Cerebellar cortex (tissue), 1 donor: ENCODE data around the gene RBP3.

ENCODE experiments used
- DNase-seq: peaks from one replicate; pipeline ENCODE4 v3.0.0-alpha.2; 2015; ENCODE audit warnings: low spot score

Gene RBP3

DNA sequence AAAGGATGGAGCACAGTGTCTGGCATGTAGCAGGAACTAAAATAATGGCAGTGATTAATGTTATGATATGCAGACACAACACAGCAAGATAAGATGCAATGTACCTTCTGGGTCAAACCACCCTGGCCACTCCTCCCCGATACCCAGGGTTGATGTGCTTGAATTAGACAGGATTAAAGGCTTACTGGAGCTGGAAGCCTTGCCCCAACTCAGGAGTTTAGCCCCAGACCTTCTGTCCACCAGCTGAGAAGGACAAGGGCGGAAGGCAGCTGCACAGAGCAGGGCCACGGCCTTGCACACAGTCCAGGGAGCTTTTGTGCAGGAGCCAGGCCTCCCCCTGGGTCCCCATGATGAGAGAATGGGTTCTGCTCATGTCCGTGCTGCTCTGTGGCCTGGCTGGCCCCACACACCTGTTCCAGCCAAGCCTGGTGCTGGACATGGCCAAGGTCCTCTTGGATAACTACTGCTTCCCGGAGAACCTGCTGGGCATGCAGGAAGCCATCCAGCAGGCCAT, at the start of gene RBP3:
Gene RBP3 (plus strand): TSS at position 226 of the 514 bp plus-strand sequence. CDS start 122 bp downstream, at position 348.
- peak; percentile 76 for DNase-seq

GRCh38 chr10:47298715-47299114, 49.4 kb upstream of the RBP3 start:
- peak; percentile 9 for DNase-seq

DNA sequence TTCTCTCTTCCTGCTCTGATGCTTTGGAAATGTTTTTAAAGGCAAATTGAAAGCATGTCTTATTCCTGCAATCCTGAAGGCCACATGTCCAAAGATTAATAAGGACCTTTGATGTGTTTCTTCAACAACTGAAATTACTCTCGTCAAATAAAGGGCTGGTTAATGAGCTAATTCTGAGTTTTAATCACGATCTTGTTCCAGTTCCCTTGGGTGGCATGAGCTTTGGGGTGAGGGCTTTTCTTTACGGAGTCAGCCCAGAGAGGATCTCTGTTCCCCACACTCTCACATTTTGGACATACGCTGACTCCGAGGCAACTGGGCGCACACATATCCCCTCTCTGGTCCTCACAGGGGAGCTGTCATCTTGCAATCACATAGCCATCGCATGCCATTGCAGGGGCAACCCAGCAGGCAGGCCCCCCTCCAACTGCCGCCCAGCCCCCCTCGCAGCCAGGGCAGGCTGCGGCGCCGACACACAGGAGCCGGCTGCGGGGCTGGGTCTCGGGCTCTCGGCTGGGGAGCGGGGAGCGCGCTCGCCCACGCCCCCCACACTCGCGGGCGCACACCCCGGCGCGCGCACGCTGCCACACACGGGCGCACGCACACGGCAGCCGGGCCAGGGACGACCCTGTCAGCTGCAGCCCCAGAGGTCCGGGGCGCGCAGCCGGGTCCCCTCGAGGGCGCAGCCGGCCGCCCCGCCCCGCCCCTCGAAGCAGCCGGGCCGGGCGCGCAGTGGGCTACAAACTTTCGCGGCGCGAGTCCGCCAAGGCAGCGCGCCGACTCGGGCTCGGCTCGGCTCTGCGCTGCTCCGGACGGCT, 48.3 kb upstream of the RBP3 start, which contains the start of gene GDF10:
Gene GDF10 (plus strand): TSS at position 587 of the 818 bp plus-strand sequence. CDS start 455 bp downstream, outside the sequence.
- DNase-seq = no peak

GRCh38 chr10:47300429-47300931, 47.7 kb upstream of the RBP3 start:
- DNase-seq = no peak

- no peak for DNase-seq
These were observed 46.3 kb upstream of the RBP3 start for GRCh38 chr10:47301833-47302232.

DNA sequence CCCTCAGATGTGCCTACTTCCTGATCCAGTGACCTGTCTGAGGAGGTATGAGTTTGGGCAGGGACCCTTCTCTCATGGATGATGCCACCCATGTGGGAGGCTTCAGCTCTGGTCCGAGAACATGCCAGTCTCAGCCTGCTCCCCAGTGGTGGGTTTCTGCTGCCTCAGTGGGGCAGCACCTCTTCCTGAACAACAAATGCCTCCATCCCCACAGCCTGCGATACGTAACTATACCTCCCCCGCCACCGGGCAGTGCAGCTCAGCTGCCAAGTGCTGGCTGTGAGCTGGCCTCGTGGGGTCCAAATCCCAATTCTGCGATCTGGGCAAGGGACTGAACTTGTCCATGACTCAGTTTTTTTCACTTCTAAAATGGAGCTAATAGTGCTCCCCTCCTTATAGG, 45.1 kb upstream of the RBP3 start:
- DNase-seq = no peak

DNA sequence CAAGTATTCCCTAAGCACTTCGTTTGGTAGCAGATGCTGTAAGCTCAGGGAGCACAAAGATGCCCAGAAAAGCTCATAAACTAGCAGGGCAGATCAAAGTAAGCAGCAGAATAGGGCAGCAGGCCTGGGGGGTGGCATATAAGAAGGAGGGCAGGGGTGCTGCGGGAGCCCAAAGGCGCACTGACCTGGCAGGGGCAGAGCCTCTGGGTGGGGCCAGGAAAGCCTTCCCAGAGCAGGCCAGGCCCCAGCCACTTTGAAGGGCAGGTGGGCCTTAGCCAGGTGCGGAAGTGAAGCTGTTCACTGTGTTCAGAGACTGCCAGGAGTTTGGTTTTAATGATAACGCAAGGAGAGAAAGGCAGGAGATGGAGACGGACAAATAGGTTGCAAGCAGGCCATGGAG, 44.3 kb upstream of the RBP3 start:
- DNase-seq = no peak

- no peak for DNase-seq
These were observed 42.6 kb upstream of the RBP3 start for GRCh38 chr10:47305566-47305965.

- no peak for DNase-seq
These were observed 41.6 kb upstream of the RBP3 start for GRCh38 chr10:47306387-47307210.

DNA sequence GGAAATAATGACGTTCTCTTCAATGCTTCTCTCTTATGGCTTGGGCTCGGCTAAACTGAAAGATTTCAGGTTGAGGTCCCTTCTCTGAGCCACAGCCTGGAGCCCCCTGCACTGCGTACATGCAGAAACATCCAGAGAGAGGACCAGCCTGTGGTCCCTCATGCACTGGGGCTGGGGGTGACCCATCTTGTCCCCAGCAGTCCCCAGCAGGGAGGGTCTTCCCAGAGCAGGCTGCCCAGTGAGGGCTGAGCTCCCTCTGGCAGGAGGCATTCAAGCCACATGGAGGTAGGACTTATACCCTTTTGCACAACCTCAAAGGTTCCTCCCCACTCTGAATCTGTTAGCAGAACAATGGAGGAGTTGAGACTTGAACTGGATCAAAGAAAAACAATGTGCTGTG, 40.8 kb upstream of the RBP3 start:
- no peak for DNase-seq

DNA sequence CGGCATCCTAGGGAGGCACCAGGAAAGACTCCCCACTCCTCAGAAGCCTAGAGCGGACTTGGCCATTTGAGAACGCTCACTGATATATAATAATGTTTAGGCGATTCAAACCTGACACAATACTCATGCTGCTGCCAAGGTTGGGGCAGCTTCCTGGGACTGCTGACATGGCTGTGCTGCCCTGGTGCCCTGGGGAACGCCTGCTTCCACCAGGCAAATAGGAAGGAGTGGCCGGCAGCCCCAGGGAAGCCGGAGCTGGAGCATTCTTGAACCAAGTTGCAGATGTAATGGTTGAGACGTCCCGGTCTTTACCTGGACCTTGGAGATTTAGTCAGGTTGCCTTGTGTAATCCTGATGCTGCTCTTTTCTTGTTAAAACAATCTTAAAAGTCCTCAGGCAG, 39.4 kb upstream of the RBP3 start:
- no peak for DNase-seq

GRCh38 chr10:47309408-47310089, 38.6 kb upstream of the RBP3 start:
- no peak for DNase-seq

DNA sequence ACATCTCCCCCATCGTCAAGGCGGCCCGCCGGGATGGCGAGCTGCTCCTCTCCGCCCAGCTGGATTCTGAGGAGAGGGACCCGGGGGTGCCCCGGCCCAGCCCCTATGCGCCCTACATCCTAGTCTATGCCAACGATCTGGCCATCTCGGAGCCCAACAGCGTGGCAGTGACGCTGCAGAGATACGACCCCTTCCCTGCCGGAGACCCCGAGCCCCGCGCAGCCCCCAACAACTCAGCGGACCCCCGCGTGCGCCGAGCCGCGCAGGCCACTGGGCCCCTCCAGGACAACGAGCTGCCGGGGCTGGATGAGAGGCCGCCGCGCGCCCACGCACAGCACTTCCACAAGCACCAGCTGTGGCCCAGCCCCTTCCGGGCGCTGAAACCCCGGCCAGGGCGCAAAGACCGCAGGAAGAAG, 38.1 kb upstream of the RBP3 start:
- no peak for DNase-seq

DNA sequence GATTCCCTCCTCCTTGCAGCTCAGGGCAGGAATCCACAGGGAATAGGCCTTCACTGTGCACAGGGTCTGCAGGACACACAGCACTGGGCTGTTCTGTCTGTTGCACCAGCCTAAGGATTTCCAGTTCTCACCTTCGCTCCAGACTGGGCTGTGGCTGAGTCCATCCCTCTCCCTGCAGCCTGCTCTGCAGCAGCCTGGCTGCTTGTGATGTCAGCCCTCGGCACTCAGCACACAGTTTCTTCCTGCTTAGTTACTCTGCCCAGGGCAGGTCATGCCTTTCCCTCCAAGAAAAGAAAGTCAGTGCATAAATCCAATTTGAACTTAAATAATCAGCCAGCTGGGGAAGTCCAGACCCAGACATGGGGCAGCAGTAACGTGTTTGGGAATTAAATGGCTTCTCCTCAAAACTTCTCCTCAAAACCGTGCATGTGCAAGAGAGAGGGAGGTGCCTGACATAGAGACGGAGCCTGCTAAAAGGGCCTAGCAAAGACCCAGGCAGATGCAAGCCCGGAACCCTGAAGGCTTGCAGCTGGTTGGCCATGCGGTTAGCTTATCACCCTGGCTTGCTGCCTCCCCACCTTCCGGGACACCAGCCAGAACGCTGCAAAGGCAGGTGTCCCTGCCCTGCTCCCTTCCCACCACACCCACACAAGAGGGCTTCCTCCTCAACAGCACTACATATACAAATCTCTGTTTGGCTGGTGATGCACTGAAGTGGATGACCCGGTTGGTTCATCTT, 36.8 kb upstream of the RBP3 start:
- no peak for DNase-seq

DNA sequence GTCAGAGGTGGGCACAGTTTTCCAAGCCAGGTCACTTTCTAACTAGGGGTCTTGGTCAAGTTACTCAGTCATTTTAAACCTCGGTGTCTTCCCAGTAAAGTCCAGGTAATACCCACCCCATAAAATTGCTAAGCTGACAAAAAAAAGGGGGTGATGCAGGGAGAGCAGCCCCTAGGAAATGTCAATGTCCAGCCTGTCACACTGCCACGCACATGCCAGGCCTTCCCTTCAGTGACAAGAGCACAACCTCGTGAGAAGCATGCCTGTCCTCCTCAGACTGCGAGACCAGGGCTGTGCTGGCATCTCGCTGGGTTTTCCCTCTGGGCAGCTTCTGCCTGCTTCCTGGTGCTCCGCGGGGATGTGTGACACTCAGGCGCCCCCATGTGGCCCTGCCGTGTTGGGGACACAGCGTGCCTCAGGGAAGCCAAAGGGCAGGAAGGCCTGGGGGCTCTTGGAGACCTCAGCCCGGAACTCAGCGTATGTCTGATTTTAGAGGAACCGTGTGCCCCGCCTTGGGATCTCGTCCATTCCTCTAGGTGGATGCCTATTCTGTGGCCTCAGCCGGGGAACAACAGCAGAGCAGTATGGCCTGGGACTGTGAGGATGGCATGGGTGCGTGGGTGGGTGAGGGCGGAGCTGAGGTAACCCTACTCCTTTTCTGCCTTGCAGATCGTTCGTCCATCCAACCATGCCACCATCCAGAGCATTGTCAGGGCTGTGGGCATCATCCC, 36.1 kb upstream of the RBP3 start:
- peak; percentile 68 for DNase-seq

GRCh38 chr10:47312663-47312995, 35.5 kb upstream of the RBP3 start:
- no peak for DNase-seq

- no peak for DNase-seq
These were observed 33.7 kb upstream of the RBP3 start for GRCh38 chr10:47314416-47314970.

GRCh38 chr10:47315421-47315820, 32.7 kb upstream of the RBP3 start:
- DNase-seq = no peak

- no peak for DNase-seq
These were observed 32.0 kb upstream of the RBP3 start for GRCh38 chr10:47316131-47316530.

DNA sequence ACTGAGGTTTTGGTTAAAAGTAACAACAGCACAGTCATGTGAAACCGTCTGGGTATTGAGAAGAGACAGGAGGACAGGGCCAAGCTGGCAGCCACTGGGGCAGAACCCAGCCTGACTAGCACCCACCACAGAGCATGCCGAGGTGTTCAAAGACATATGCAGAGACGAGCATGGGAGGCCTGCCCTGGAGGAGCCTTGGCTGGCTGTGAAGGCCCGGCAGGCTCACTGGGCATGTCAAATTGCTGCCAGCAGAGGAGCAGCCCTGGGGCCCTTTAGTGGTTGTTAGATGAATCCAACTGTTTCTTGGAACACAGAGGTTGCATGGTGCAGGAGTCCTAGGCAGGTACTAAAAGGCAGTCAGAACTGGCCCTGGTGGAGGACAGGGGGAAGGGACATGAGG, 30.9 kb upstream of the RBP3 start:
- DNase-seq = no peak
